GM23338 (cell line): ENCODE measurements around the gene QSOX1. TPM values are rescaled to one million over a fixed set of nuclear protein-coding genes. Genes with fewer than 3 reads are reported as not detected.

ENCODE experiments used
- ATAC-seq: fragments of 200-7000 bp; cut with Tn5 transposase; 3 replicates; pipeline ENCODE4 v1.9.1; 2020
- DNase-seq: peaks from one replicate; pipeline ENCODE4 v3.0.0-alpha.2; 2015; ENCODE audit warnings: low spot score
- H2AFZ ChIP-seq: fragments of 200-600 bp; sonication (generic); 2 replicates; pipeline ENCODE4 v1.8.0; 2016; ENCODE audit warnings: antibody characterized with exemption, mild to moderate bottlenecking, moderate library complexity
- H3F3A ChIP-seq: fragments of 200-600 bp; sonication (generic); replicated peaks from 2 replicates; pipeline ENCODE4 v1.8.0; 2017; ENCODE audit warnings: antibody characterized with exemption, mixed run types, low read depth
- H3K27ac ChIP-seq: fragments of 200-600 bp; sonication (generic); 2 replicates; pipeline ENCODE4 v1.6.1; 2016; ENCODE audit warnings: low read depth
- H3K27me3 ChIP-seq: fragments of 200-600 bp; sonication (generic); 2 replicates; pipeline ENCODE4 v1.8.0; 2016; ENCODE audit warnings: mild to moderate bottlenecking, mixed run types, moderate library complexity; ENCODE audit not compliant: insufficient read depth
- H3K36me3 ChIP-seq: fragments of 200-600 bp; sonication (generic); 2 replicates; pipeline ENCODE4 v1.8.0; 2016; ENCODE audit warnings: mild to moderate bottlenecking; ENCODE audit not compliant: insufficient read depth
- H3K4me1 ChIP-seq: fragments of 200-600 bp; sonication (generic); 2 replicates; pipeline ENCODE4 v1.8.0; 2016; ENCODE audit warnings: mild to moderate bottlenecking, moderate library complexity; ENCODE audit not compliant: insufficient read depth
- H3K4me2 ChIP-seq: fragments of 200-600 bp; sonication (generic); 2 replicates; pipeline ENCODE4 v1.7.1; 2017; ENCODE audit warnings: mixed run types
- H3K4me3 ChIP-seq: fragments of 200-600 bp; sonication (generic); 2 replicates; pipeline ENCODE4 v1.6.1; 2016; ENCODE audit warnings: mixed run types
- H3K79me2 ChIP-seq: fragments of 200-600 bp; sonication (generic); replicated peaks from 2 replicates; pipeline ENCODE4 v1.8.0; 2017; ENCODE audit warnings: mild to moderate bottlenecking; ENCODE audit not compliant: insufficient read depth
- H3K9me2 ChIP-seq: fragments of 200-600 bp; sonication (generic); 2 replicates; pipeline ENCODE4 v1.8.0; 2017; ENCODE audit not compliant: insufficient read depth
- H4K20me1 ChIP-seq: fragments of 200-600 bp; sonication (generic); replicated peaks from 2 replicates; pipeline ENCODE4 v1.8.0; 2017; ENCODE audit warnings: mild to moderate bottlenecking; ENCODE audit not compliant: insufficient read depth
- H3K27ac Mint-ChIP-seq: 2 replicates; pipeline ENCODE4 v1.8.0; 2020; ENCODE audit warnings: inconsistent platforms, mild to moderate bottlenecking, moderate library complexity, mixed read lengths
- H3K27me3 Mint-ChIP-seq: 3 replicates; pipeline ENCODE4 v1.8.0; 2022; ENCODE audit warnings: low read depth, mild to moderate bottlenecking, moderate library complexity, mixed read lengths, inconsistent platforms; ENCODE audit not compliant: insufficient read depth, poor library complexity
- H3K36me3 Mint-ChIP-seq: 3 replicates; pipeline ENCODE4 v1.8.0; 2021; ENCODE audit warnings: low read depth, mild to moderate bottlenecking, inconsistent platforms, moderate library complexity, mixed read lengths
- H3K4me1 Mint-ChIP-seq: 3 replicates; pipeline ENCODE4 v1.8.0; 2020; ENCODE audit warnings: mild to moderate bottlenecking, inconsistent platforms, mixed read lengths
- H3K4me3 Mint-ChIP-seq: 3 replicates; pipeline ENCODE4 v1.8.0; 2021; ENCODE audit warnings: moderate library complexity, mild to moderate bottlenecking, inconsistent platforms, mixed read lengths
- H3K9me3 Mint-ChIP-seq: 3 replicates; pipeline ENCODE4 v1.8.0; 2020; ENCODE audit warnings: moderate library complexity, mild to moderate bottlenecking, inconsistent platforms, mixed read lengths
- CREB1 ChIP-seq: fragments of 250-450 bp; sonication (Bioruptor Pico); IDR thresholded peaks from 2 replicates; pipeline ENCODE4 v1.5.0; 2020; ENCODE audit warnings: low read depth, mild to moderate bottlenecking, moderate library complexity
- CTCF ChIP-seq, 2 experiments: fragments of 200-600 bp in 1 of 2; sonication (generic) in 1 of 2; conservative IDR thresholded peaks; 2 replicates each; pipeline versions ENCODE4 v1.5.1 to v1.6.1; 2016 to 2017; ENCODE audit warnings: antibody characterized with exemption in 2 of 2, low read depth in 2 of 2, mild to moderate bottlenecking in 2 of 2, moderate library complexity in 1 of 2
- ETS1 ChIP-seq: IDR thresholded peaks from 2 replicates; pipeline ENCODE4 v1.6.1; 2016; ENCODE audit warnings: antibody characterized with exemption
- EZH2 ChIP-seq: fragments of 200-600 bp; sonication (generic); IDR thresholded peaks from one replicate; pipeline ENCODE4 v1.8.0; 2017; ENCODE audit warnings: antibody characterized with exemption, mild to moderate bottlenecking, low read depth; ENCODE audit not compliant: unreplicated experiment
- EZH2phosphoT487 ChIP-seq: fragments of 200-600 bp; sonication (generic); IDR thresholded peaks from one replicate; pipeline ENCODE4 v1.8.1; 2018; ENCODE audit warnings: antibody characterized with exemption; ENCODE audit not compliant: unreplicated experiment
- JUNB ChIP-seq: IDR thresholded peaks from one replicate; pipeline ENCODE4 v1.6.1; 2016; ENCODE audit warnings: antibody characterized with exemption; ENCODE audit not compliant: unreplicated experiment
- NANOG ChIP-seq: IDR thresholded peaks from 2 replicates; pipeline ENCODE4 v1.6.1; 2016; ENCODE audit warnings: antibody characterized with exemption, borderline replicate concordance
- POLR2AphosphoS5 ChIP-seq: IDR thresholded peaks from 2 replicates; pipeline ENCODE4 v1.6.1; 2016; ENCODE audit warnings: antibody characterized with exemption, low read depth
- REST ChIP-seq: IDR thresholded peaks from one replicate; pipeline ENCODE4 v1.6.1; 2018; ENCODE audit warnings: antibody characterized with exemption; ENCODE audit not compliant: unreplicated experiment
- STAT1 ChIP-seq: IDR thresholded peaks from one replicate; pipeline ENCODE4 v1.6.1; 2016; ENCODE audit warnings: antibody characterized with exemption; ENCODE audit not compliant: unreplicated experiment
- ZNF114 ChIP-seq: fragments of 250-450 bp; sonication (Bioruptor Pico); IDR thresholded peaks from 2 replicates; pipeline ENCODE4 v1.5.0; 2020; ENCODE audit warnings: mild to moderate bottlenecking, moderate library complexity
- ZNF331 ChIP-seq: fragments of 250-450 bp; sonication (Bioruptor Pico); IDR thresholded peaks from 2 replicates; pipeline ENCODE4 v1.5.0; 2020; ENCODE audit warnings: low read depth, mild to moderate bottlenecking, moderate library complexity
- ZNF462 ChIP-seq: fragments of 250-450 bp; sonication (Bioruptor Pico); IDR thresholded peaks from 2 replicates; pipeline ENCODE4 v1.5.0; 2020; ENCODE audit warnings: mild to moderate bottlenecking, moderate library complexity
- polyA plus RNA-seq: library from polyadenylated mRNA; unstranded; fragments of >200 nt; fragmentation: Nextera tagmentation; extraction: Ambion mirVana; gene quantifications from 2 replicates; pipeline ENCODE4 v1.2.1, GENCODE V29; 2016
- total RNA-seq: library from RNA; depleted of rRNA; stranded (reverse); fragments of >200 nt; shearing (Covaris generic); gene quantifications from 2 replicates; pipeline ENCODE4 v1.2.3, GENCODE V29; 2014

QSOX1 gene
- total and polyA plus RNA-seq, 2 experiments from 2014 or later, result 47.8 to 119 TPM

- Mint-ChIP-seq H3K4me3 (peak overlapping the region; percentile 10; the same call in 1 of the 3 replicates), H3K4me1 (peaks cover 35% of the 10 kb centered on the region), H3K36me3 (no peaks in the 10 kb centered on the region; the same call in 2 of the 3 replicates), H3K9me3 (no peaks in the 10 kb centered on the region), H3K27ac (no peak overlapping the region), H3K27me3 (peaks cover 18% of the 10 kb centered on the region)
- TF ChIP-seq ETS1 (no peak), ZNF331 (no peak), EZH2phosphoT487 (no peak), POLR2AphosphoS5 (no peak), CREB1 (CRISPR knock-in tag) (no peak), JUNB (no peak), REST (no peak), EZH2 (no peak), ZNF462 (no peak), ZNF114 (CRISPR knock-in tag) (no peak), CTCF (conservative IDR thresholded peaks at IDR 0.05; ENCODE audit: low read depth in 2 of 2) (no peak), NANOG (no peak), STAT1 (no peak)
- no peak overlapping the region for H3K27ac ChIP-seq
- no peak overlapping the region for H2AFZ ChIP-seq
- DNase-seq (no peak), ATAC-seq (no peak)
- peaks cover 50% of the 10 kb centered on the region for H4K20me1 ChIP-seq
- no peaks in the 10 kb centered on the region; the same call in 1 of the 2 replicates for H3F3A ChIP-seq
- peaks cover 32% of the 10 kb centered on the region for H3K27me3 ChIP-seq
- H3K9me2 ChIP-seq, result no peaks in the 10 kb centered on the region; the same call in 1 of the 2 replicates
- H3K4me2 ChIP-seq, result peak overlapping the region; percentile 94
- peaks cover 36% of the 10 kb centered on the region for H3K4me1 ChIP-seq
- no peaks in the 10 kb centered on the region for H3K36me3 ChIP-seq
- H3K4me3 ChIP-seq, result peak overlapping the region; percentile 97
- H3K79me2 ChIP-seq, result peaks cover 45% of the 10 kb centered on the region
Observed at GRCh38 chr1:180156631-180157091, 2.0 kb downstream of the QSOX1 start.
